ENCODE results near the gene ANTXR1. TPM values are rescaled to one million over a fixed set of nuclear protein-coding genes. Genes with fewer than 3 reads are reported as not detected.
A peak's percentile ranks its signal among the peaks of the same experiment; 100 is the strongest.

The ANTXR1 gene
- polyA plus RNA-seq, 1 of the 3 experiments (the other 2 are of a cell fraction), result 114 TPM

- no peak for TF ChIP-seq TEAD4 (IDR thresholded peaks at IDR 0.05; ENCODE audit: borderline replicate concordance, insufficient read depth)
- no peak for TF ChIP-seq ZBTB33 (IDR thresholded peaks at IDR 0.05; ENCODE audit: borderline replicate concordance, low read depth)
- TF ChIP-seq ELF1 (IDR thresholded peaks at IDR 0.05), result no peak
- no peak for TF ChIP-seq MXI1 (IDR thresholded peaks at IDR 0.05; ENCODE audit: low read depth, low read length)
- TF ChIP-seq EP300 (IDR thresholded peaks at IDR 0.05; ENCODE audit: borderline replicate concordance in 1 of 2, low read depth in 1 of 2, low read length in 1 of 2), result peak; percentile 32 to 69; a peak in 3 of 4 replicates
- no peak for TF ChIP-seq FOXJ3 (CRISPR knock-in tag; IDR thresholded peaks at IDR 0.05)
- no peak for TF ChIP-seq SMC3 (IDR thresholded peaks at IDR 0.05; ENCODE audit: low read depth, low read length)
- TF ChIP-seq YY1 (IDR thresholded peaks at IDR 0.05; ENCODE audit: low read depth), result no peak
- TF ChIP-seq USF2 (IDR thresholded peaks at IDR 0.05; ENCODE audit: borderline replicate concordance, low read depth, low read length), result no peak
- no peak for TF ChIP-seq FOXM1 (IDR thresholded peaks at IDR 0.05; ENCODE audit: low read depth)
- TF ChIP-seq TAF1 (IDR thresholded peaks at IDR 0.05; ENCODE audit: borderline replicate concordance, low read depth, low read length), result no peak
- TF ChIP-seq PBX3 (IDR thresholded peaks at IDR 0.05), result peak; percentile 93
- TF ChIP-seq CTCF (IDR thresholded peaks at IDR 0.05), result no peak
- TF ChIP-seq USF1 (IDR thresholded peaks at IDR 0.05; ENCODE audit: borderline replicate concordance, low read depth), result no peak
- TF ChIP-seq RFX5 (IDR thresholded peaks at IDR 0.05; ENCODE audit: low read length), result no peak
- TF ChIP-seq EZH2phosphoT487 (IDR thresholded peaks at IDR 0.05; ENCODE audit: borderline replicate concordance, low read depth), result no peak
- peak; percentile 70 for TF ChIP-seq NFIC (IDR thresholded peaks at IDR 0.05; ENCODE audit: borderline replicate concordance)
Observed at GRCh38 chr2:69099541-69099940, 86.6 kb downstream of the ANTXR1 start (continued).

Measured in SK-N-SH (cell line).